ENCODE measurements around the gene CFAP46.

DNA sequence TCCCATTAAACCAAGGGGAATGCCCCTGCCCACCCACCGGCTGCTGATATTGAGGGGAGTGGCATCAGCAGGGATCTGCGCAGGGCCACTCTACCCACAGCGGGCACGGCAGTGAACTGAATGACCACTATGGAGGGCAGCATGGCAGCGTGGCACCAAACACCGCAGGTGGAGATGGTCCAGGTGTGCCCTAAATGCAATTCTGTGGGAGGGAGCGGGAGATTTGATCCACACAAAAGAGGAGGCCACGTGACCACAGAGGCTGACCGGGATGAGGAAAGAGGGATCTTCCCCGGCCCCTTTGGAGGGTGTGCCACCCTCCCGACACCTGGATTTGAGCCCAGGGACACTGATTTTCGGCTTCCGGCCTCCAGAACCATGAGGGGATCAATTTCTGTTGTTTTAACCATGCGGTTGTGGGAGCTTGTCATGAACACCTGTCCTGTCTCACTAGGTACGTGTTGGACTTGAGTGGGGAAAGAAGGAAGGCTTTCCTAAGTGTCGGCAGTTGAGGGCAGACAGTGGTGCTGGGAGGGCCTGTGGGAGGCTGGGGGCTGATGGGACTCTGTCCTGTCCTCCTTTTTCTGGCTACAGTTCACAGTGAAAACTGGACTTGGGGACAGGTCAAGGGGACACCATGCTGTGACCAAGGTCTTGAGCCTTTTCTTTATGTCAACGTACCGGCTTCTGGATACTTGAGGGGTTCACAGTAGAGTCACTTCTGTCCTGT lies 66.1 kb downstream of the CFAP46 start:
- TF ChIP-seq, protein P1, sequence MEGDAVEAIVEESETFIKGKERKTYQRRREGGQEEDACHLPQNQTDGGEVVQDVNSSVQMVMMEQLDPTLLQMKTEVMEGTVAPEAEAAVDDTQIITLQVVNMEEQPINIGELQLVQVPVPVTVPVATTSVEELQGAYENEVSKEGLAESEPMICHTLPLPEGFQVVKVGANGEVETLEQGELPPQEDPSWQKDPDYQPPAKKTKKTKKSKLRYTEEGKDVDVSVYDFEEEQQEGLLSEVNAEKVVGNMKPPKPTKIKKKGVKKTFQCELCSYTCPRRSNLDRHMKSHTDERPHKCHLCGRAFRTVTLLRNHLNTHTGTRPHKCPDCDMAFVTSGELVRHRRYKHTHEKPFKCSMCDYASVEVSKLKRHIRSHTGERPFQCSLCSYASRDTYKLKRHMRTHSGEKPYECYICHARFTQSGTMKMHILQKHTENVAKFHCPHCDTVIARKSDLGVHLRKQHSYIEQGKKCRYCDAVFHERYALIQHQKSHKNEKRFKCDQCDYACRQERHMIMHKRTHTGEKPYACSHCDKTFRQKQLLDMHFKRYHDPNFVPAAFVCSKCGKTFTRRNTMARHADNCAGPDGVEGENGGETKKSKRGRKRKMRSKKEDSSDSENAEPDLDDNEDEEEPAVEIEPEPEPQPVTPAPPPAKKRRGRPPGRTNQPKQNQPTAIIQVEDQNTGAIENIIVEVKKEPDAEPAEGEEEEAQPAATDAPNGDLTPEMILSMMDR (conservative IDR thresholded peaks at IDR 0.05 in 1 of 2, IDR thresholded peaks at IDR 0.05 in 1 of 2; ENCODE audit: extremely low read depth in 1 of 2, insufficient read depth in 1 of 2, low read depth in 1 of 2, low read length in 2 of 2): no peak
- TF ChIP-seq EZH2 (IDR thresholded peaks at IDR 0.05; ENCODE audit: borderline replicate concordance, low read length): no peak
